GM18519 (cell line): ENCODE measurements around the gene EFTUD2.
"Not testable (repeated sequence)": the region's sequence is repeated elsewhere in the genome, so short reads cannot be mapped to it uniquely, and the experiment has no call there.

Source experiments
- ATAC-seq: cut with Tn5 transposase; IDR thresholded peaks from one replicate; pipeline ENCODE4 v1.9.1; 2021; ENCODE audit warnings: mild to moderate bottlenecking, moderate library complexity; ENCODE audit not compliant: unreplicated experiment, low FRiP score

Gene EFTUD2

GRCh38 chr17:44825236-44825635 is 74.0 kb downstream of the EFTUD2 start:
- ATAC-seq = not testable (repeated sequence)

GRCh38 chr17:44820631-44821212 is 78.5 kb downstream of the EFTUD2 start:
- no peak for ATAC-seq

- not testable (repeated sequence) for ATAC-seq
Observed at GRCh38 chr17:44818508-44818907, 80.7 kb downstream of the EFTUD2 start.

- ATAC-seq = no peak
Observed at GRCh38 chr17:44812263-44812662, 87.0 kb downstream of the EFTUD2 start.

- ATAC-seq = not testable (repeated sequence)
Observed at GRCh38 chr17:44808656-44809388, 90.4 kb downstream of the EFTUD2 start.

- no peak for ATAC-seq
Observed at GRCh38 chr17:44808156-44808555, 91.1 kb downstream of the EFTUD2 start.

GRCh38 chr17:44807817-44808155 is 91.5 kb downstream of the EFTUD2 start:
- no peak for ATAC-seq

- no peak for ATAC-seq
Observed at GRCh38 chr17:44807093-44807816, 92.0 kb downstream of the EFTUD2 start.

- no peak for ATAC-seq
Observed at GRCh38 chr17:44804302-44805089, 94.7 kb downstream of the EFTUD2 start.

- ATAC-seq = no peak
Observed at GRCh38 chr17:44801880-44802279, 97.4 kb downstream of the EFTUD2 start.
